ENCODE measurements around the gene ZNF615.
"Not testable (repeated sequence)": the region's sequence is repeated elsewhere in the genome, so short reads cannot be mapped to it uniquely, and the experiment has no call there.

ZNF615 gene

GRCh38 chr19:52007806-52008557, at the start of gene ZNF615:
Gene ZNF615, minus strand, starts transcription at chr19:52008211. Its CDS starts 4,500 bp downstream, at chr19:52003711.
- peak; percentile 99 for ATAC-seq
- no peak for TF ChIP-seq CSRNP3 (CRISPR knock-in tag; IDR thresholded peaks at IDR 0.05)
- TF ChIP-seq OSR1 (CRISPR knock-in tag; IDR thresholded peaks at IDR 0.05): no peak
- peak; percentile 74; the same call in 1 of the 2 replicates for TF ChIP-seq TSHZ2 (CRISPR knock-in tag; IDR thresholded peaks at IDR 0.05)
- TF ChIP-seq GLIS3 (CRISPR knock-in tag; IDR thresholded peaks at IDR 0.05): no peak
- TF ChIP-seq PPARA (CRISPR knock-in tag; IDR thresholded peaks at IDR 0.05; ENCODE audit: borderline replicate concordance): no peak
- 0 out of 2 replicates have a peak, but pooled peaks have one; percentile 35 for TF ChIP-seq CSDC2 (CRISPR knock-in tag; IDR thresholded peaks at IDR 0.05)
- TF ChIP-seq BACH2 (CRISPR knock-in tag; IDR thresholded peaks at IDR 0.05; ENCODE audit: borderline replicate concordance): no peak
- no peak for TF ChIP-seq ARNTL (CRISPR knock-in tag; IDR thresholded peaks at IDR 0.05; ENCODE audit: borderline replicate concordance, low read depth)
- TF ChIP-seq POU6F1 (CRISPR knock-in tag; IDR thresholded peaks at IDR 0.05; ENCODE audit: borderline replicate concordance, low read depth): no peak
- no peak for TF ChIP-seq ISL1 (CRISPR knock-in tag; IDR thresholded peaks at IDR 0.05)

GRCh38 chr19:52056480-52056879, 48.5 kb upstream of the ZNF615 start:
- ATAC-seq: not testable (repeated sequence)

- not testable (repeated sequence) for ATAC-seq
These were observed 43.7 kb upstream of the ZNF615 start for GRCh38 chr19:52051736-52052135.

GRCh38 chr19:52048555-52049501, 40.8 kb upstream of the ZNF615 start, which contains the start of gene ZNF432:
Gene ZNF432, minus strand, starts transcription at chr19:52048838. Its CDS starts 1,970 bp downstream, at chr19:52046868.
- peak; percentile 98 for ATAC-seq
- no peak for TF ChIP-seq ZNF70 (CRISPR knock-in tag; IDR thresholded peaks at IDR 0.05)

GRCh38 chr19:52039169-52039568, 31.2 kb upstream of the ZNF615 start:
- ATAC-seq: no peak
- TF ChIP-seq ZNF8 (CRISPR knock-in tag; IDR thresholded peaks at IDR 0.05) (peak; percentile 95), ZFP30 (CRISPR knock-in tag; IDR thresholded peaks at IDR 0.05) (no peak)

GRCh38 chr19:52034051-52034728, 26.2 kb upstream of the ZNF615 start:
- TF ChIP-seq PATZ1 (CRISPR knock-in tag; IDR thresholded peaks at IDR 0.05; ENCODE audit: borderline replicate concordance) (no peak), ESRRG (CRISPR knock-in tag; IDR thresholded peaks at IDR 0.05) (no peak), ZNF565 (CRISPR knock-in tag; conservative IDR thresholded peaks at IDR 0.05; ENCODE audit: low read depth) (no peak)
- ATAC-seq: no peak
